HG03469 (cell line): Measurements from ENCODE around the gene SCN3B.

Experiments used
- ATAC-seq: cut with Tn5 transposase; IDR thresholded peaks from one replicate; pipeline ENCODE4 v1.9.1; 2021; ENCODE audit warnings: mild to moderate bottlenecking, moderate library complexity, moderate number of reproducible peaks; ENCODE audit not compliant: unreplicated experiment

Gene SCN3B, protein sequence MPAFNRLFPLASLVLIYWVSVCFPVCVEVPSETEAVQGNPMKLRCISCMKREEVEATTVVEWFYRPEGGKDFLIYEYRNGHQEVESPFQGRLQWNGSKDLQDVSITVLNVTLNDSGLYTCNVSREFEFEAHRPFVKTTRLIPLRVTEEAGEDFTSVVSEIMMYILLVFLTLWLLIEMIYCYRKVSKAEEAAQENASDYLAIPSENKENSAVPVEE

DNA sequence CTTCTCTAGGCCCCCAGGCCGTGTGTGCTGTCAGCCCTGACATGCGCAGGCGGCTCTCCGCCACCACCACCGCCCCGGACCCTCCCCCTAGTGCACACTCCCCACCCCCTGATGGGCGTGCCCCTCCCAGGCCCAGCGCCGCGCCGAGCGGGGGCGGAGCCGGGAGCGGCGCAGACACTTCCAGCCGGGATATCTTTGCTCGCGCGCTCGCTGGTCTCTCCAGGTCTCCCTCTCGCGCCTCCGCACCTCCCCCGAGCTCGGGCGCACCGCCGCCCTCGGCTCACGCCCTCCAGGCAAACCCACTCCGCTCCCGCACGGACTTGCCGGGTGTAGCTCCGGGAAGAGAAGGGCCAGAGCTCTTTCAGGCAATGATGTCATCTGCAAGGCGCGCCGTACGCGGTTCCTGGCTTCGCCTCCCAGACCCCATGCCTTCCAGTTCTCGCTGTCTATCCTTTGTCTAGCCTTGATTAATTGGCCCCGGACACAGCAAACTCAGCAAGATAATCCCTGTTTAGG is at the start of gene SCN3B:
SCN3B (minus strand) TSS at position 59 of the 516 bp plus-strand sequence. CDS start 823 bp downstream, outside the sequence.
- ATAC-seq: no peak

DNA sequence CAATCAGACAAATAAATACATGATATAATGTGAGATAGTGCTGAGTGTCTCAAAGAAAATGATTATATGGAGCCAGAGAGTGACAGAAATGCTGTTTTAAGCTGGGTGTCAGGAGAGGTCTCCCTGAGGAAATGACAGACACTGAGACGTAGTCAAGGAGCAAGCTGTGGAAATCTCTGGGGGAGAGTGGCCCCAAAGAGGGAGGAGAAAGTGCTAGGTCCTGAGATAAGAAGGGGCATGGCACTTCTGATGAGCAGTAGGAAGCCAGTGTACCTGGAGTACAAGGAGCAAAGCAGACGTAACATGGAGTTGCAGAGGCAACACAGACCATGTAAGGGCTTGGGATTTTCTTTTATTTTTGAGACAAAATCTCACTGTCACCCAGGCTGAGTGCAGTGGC is 48.3 kb upstream of the SCN3B start:
- ATAC-seq: no peak

DNA sequence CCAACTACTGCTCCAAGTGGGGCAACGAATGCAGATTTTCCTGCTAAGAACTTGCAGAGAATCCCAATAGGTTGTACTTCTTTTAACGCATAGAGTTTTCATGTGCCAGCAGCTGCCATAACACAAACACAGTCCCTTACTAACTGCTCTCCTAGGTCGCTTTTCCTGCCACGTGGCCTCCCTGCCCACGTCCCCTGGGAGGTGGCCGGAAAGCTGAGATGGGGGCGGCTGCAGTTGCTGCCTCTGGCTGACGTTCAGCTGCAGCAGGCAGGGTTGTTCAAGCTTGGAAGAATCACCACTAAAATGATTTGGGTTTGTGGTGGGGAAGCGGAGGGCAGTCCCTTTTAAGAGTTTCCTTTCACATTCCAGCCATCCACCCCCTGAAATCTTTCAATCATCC is 47.7 kb upstream of the SCN3B start:
- no peak for ATAC-seq

DNA sequence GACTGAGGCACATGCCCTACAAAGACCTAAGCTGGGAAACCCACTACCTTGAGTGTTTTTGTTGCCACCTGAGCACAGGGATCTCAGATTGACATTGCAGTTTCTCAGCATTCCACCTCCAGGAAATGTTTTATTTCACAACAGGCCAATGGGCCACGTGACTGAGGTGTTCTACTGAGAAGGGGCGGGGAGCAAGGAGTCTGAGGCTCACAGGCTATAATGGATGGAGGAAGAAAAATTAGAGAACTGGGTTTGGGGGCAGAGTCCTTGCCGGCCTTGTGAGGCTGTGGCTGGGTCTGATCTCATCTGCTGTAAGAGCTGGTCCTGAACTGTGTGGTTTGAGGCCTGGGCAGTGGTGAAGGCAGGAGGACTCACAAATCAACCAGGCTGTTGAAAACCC is 46.3 kb upstream of the SCN3B start:
- ATAC-seq: no peak

DNA sequence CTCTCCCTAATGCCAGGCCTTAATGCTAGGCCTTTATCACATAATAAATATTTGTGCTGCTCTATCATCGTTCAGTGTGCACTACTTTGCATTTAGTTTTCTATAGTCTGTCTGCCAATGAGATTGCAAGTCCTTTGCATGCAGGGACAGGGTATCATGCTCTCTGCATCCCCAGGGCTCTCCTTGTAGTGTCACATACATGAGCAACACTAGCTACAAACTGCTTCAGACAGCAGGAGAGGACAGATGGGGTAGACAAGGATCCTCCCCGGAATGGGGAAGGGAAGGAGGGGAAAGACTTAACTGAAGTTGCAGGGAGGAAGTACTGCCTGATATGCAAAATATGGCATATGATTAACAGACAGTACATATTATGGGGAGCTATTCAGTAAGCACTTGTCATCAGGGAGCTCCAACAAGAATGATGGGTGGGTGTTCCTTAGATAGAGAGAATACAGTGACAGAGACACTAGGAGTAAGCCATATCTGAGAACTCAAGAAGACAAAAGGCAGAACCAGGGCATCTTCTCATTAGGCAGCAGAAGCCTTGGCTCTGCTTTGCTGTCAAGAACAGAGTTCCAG is 44.2 kb upstream of the SCN3B start:
- no peak for ATAC-seq

DNA sequence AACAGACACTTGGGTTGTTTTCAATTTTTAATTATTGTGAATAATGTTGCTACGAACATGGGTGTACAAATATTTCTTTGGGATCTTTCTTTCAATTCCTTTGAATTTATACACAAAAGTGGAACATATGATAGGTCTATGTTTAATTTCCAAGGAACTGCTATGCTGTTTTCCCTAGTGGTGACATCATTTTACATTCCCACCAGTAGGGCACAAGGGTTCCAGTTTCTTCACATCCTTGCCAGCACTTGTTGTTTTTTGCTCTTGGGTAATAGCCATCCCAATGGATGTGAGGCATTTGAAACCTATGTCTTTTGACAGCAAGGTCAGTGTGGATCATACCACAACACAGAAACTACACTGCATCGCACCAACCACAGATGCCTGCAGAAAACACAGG is 41.8 kb upstream of the SCN3B start:
- ATAC-seq: no peak

DNA sequence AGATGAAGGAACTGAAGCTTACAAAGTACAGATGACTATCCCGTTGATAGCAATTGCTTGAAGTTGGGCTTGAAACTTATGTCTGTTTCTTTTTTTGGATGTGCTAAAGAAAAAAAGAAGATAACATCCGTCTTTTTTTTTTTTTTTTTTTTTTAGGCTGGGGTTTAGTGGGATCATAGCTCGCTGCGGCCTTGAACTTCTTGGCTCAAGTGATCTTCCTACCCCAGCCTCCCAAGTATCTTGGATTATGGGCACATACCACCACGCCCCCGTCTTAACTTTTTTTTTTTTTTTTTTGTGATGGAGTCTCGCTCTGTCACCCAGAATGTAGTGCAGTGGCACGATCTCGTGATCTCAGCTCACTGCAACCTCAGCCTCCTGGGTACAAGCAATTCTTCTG is 40.8 kb upstream of the SCN3B start:
- no peak for ATAC-seq

DNA sequence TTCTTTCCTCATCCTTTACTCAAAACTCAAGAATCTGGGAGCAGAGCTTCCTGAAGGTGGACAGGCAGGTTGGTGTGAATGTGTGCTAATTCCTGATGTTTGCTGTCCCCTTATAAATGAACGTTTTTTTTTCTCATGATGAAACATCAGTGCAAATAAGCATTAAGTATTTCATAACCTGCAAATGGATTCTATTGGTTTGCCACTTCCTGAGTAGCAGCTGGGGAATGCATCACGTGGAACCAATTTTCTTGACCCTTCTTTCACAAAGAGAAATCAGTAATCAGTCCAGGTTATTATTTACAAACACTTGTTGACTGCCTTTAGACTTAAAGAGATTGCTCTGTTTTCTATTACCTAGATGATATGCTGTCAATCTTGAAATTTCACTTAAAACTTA is 40.1 kb upstream of the SCN3B start:
- no peak for ATAC-seq

DNA sequence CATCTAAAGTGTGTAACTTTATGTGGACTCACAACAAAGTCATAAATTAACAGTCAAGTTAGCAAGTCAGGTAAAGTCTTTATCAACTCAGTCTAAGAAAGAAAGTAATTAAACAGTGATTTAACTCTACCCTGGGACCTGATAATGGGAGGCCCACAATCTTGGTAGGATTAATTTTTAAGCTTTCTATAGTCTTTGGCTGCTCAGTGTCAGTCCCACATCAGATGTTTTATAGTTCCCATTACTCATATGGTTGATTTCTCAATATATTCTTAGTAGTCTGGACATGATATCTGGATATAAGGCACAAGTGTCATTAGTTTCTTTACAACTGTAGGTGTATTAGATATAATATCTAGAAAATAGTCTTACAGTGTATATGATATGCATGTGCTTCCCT is 38.5 kb upstream of the SCN3B start:
- no peak for ATAC-seq

DNA sequence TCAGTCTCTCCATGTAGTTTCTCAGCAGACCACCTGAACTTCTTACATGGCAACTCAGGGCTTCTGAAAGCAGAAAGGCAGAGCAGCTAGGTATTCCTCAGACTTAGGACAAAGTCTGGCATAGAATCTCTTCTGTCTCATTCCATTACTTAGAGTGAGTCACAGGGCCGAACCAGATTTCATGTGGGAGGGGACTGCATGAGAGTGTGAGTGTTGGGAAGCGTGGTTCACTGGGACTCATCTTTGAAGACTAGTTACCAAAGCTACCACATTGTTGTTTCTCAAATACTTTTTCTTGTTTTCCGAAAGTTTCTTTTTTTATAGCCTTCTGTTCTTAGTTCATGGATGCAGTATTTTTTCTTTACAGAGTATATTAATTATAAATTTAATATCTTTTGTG is 36.1 kb upstream of the SCN3B start:
- ATAC-seq: no peak

DNA sequence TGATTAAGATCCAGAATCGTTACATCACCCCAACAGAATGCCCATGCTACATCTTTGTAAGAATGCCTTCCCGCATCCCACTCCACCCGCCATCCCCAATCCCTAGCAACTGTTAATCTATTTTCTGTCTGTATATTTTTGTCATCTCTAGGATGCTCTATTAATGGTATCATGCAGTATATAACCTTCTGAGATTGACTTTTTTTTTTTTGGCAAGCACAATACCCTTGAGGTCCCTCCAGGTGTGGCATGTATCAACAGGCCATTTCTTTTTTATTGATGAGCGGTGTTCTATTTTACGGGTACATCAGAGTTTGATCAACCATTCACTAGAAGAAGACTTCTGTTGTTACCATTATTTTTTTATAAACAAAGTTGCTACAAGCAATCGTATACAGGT is 30.2 kb upstream of the SCN3B start:
- ATAC-seq: no peak

DNA sequence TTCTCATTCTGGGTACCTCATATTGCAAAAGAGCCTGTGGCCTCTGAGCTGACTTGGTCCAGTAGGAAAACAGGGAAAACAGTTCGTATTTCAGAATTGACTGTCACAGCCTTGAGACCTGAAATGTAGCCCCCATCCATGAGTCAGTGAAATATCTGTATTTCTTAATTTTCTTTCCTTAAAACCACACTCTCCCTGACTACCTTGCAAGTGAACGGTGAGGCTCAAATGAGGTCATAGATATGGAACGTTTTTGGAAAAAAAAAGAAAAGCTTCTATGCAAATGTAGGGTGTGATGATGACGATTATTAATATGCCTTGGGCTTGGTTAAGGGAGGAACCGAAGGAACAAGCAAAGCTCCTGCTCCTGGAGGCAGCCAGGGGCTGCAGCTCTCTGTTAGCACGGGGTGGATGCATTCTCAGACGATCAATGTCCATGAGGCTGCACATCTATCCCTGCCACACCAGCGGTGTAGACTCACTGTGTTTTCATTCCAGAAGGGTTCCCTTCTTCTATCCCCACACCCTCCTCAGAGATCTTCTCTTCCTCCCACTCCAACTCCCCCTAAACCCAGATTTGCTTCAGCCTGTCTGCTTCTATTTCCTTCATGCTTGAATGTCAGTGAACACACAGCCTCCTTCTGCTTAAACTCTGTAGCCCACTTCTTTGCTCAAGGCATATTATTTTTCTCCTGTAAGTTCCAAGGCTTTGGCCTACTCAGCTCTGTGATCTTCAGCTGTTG is 29.2 kb upstream of the SCN3B start:
- ATAC-seq: no peak

DNA sequence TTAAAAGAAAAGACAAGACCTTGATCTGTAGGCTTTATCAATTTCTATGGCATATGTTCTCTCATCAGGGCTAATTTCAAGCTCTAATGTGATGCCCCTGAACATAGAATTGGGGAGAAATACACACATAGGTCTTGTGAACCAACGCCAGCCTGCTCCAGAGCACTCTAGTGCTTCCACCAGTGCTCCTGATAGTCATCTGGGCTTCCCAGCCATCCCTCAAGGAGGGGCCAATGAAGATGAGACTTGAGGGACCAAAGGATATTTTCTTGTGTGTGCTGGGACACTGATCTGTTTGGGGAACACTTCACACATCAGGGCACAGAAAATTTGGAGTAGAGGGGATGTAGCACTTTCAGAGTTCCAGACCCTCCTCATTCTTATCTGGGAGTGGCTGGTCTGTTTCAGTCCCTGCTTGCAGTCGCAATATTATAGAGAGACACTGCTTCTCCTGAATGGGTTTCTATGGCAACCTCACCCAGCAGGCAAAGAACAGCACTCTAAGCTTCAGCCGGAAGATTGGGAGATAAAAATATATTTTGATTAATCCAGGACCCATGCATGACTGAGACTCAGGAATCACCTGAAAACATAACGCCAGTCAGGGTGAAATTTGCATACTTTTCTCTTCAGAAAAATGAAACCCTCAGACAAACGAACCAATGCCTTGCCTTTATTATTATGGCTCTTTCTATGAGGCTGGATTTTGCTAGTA is 28.4 kb upstream of the SCN3B start:
- ATAC-seq: no peak

DNA sequence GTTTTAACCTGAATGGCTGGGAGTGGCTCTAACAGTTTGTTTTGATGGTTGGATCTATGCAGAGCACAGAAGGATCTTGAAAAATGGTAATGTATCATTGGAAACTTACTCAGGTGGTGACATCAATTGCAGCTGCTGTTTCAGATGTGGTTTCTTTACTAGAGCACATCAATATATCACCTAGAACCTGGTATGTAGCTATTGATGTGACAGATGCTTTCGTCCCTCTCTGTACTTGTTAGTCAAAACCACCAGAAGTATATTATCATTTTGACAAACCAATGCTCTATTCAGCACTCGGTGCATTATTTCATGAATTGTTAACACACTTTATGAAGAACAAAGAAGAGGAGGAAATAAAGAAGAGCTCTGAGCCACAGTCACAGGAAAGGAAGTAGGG is 26.6 kb upstream of the SCN3B start:
- no peak for ATAC-seq

DNA sequence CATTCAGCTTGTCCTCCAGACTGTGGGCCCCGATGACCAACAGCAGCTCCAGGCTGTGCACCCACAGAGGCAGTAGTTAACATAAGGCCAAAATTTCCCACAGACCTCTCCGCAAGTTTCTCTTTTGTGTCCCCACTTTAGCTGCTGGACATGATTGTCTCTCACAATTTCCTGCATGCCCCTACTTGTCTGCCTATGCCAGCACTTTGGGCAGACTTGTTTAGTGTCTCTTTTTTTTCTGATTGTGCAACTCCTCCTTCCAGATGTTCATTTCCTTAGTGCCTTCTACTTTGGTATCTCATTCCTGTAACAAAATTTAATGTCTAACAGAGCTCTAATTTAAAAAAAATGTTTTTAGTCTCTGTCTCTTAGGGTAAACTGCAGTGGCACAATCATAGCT is 23.8 kb upstream of the SCN3B start:
- no peak for ATAC-seq

DNA sequence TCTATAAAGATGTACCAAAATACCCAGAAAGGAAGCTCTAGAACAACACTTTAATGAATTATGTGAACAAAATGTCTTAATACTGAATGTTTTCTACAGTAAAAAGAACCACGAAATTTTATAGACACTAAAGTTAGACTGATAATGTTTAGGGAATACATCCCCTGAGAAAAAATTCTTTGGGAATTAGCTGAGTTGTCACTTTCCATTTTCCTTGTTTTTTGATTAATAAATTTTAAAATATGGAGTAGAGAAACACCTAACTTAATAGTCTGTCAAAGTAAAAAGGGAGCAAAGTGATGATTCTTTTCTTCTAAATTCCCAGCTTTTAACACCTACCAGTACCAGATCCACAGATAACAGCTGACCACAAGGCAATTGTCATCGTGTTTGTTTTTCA is 23.1 kb upstream of the SCN3B start:
- ATAC-seq: no peak

DNA sequence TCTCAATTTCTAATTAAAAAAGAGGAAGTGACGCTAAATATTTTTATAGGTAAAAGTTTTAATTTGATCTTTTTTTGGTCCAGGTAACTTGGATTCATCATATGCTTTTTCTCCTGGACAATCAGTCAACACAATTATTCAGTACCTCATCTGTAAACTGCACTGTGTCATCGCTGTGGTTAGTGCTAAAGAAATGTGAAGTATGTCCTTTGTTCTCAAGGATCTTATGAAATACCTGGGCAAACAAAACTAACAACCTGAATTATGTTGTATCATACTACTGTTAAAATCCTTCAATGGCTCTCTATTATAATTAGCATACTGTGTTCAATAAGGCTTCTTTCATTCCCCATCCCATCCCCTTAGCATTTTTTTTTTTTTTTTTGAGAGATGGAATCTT is 19.9 kb upstream of the SCN3B start:
- ATAC-seq: no peak

DNA sequence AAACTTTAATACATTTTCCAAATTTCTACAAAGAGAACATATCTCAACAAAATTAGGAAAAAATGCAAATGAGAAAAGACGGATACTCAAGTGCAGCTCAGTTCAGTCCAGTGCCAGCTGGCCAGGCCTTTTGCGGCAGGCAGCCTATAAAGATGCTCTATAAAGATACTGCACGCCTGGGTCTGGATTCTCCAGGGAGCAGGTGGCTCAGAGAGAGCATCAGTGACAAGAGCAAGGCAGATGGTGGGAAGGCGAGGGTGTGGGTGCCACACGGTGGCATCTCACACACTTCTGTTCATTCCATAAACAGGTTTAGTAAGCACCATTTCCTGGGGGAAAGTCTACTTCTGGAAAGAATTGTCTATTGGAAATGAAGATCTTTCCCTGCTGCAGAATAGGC is 18.1 kb upstream of the SCN3B start:
- no peak for ATAC-seq

DNA sequence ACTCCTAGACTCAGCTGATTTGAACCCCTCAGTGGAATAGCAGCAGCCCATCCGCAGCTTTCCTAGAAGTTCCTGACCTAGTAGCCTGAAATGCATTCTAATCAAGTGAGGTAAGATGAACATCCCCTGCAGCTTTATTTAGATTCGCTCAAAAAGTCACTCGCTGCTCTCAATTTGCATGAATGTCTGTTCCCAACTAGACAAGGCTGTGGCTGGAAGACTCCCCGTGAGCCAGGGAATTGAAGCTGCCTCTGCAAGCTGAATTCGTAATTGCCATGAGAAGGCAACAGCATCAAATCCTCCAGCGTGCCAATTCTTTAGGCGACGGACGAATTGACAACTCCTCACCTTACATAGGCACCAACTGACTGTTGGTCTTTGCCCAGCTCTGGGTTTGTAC is 17.1 kb upstream of the SCN3B start:
- ATAC-seq: no peak

DNA sequence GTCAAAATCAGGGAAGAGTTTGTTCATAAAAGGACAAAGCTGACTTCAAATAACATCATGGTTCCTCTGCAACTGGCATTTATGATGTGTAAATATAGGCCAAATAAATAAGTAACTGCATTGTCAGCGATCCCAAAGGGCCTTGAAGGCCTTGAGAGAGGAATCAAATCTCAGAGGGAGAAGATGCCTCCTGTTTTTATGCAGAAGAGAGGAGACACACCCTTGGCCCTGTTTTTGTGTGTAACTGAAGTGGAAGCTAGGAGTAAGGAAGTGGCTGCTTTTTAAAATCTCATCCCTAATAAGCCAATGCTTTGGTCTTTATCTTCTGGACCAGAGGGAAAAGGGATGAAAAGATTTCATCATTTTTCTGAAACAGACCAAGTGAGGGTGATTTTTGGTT is 15.7 kb upstream of the SCN3B start:
- no peak for ATAC-seq

DNA sequence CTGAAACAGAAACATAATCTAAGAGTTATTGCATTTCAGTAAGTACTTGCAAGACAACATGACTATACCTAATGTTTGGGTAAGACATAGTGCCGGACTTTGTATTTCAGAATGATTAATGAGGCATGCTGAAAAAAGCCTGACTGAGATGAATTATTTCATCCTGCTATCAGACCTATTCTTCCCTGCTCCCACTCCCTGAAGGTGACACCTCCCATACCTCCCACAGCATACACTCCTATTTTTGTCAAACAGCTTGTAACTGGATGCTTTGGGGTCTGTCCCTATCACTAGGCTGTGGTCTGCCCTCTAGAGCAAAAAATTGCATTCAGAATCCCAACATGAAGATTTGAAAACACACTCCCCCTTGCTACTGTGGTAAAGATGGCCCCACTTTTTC is 10.9 kb upstream of the SCN3B start:
- ATAC-seq: no peak

DNA sequence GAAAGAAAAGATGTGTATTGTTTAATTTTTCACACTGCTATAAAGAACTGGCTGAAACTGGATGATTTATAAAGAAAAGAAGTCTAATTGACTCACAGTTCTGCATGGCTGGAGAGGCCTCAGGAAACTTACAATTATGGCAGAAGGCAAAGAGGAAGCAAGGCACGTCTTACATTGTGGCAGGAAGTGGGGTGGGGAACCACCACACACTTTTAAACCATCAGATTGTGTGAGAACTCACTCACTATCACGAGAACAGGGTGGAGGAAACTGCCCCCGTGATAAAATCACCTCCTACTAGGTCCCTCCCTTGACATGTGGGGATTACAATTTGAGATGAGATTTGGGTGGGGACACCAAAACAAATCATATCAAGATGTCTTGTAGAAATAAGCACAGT is 5.5 kb upstream of the SCN3B start:
- peak; percentile 87 for ATAC-seq
